Kidney (tissue), 14 donors: Measurements from ENCODE around the gene RALGPS1. TPM values are rescaled to one million over a fixed set of nuclear protein-coding genes. Genes with fewer than 3 reads are reported as not detected.

Experiments used
- DNase-seq, 5 donors: peaks; one replicate each; pipeline ENCODE4 v3.0.0-alpha.2; 2013 to 2020
- FAIRE-seq: peaks from 2 replicates; lab custom pipeline; 2012; peaks lifted over from hg19 to GRCh38; lab: Jason Lieb, UNC
- H3K27ac ChIP-seq, 2 donors: one replicate each; pipeline ENCODE4 v1.7.0; 2013; ENCODE audit warnings: low read depth in 2 of 2, low read length in 2 of 2, inconsistent platforms in 1 of 2
- H3K27me3 ChIP-seq: one replicate; pipeline ENCODE4 v1.7.1; 2013; ENCODE audit warnings: low read length, inconsistent platforms; ENCODE audit not compliant: control insufficient read depth, insufficient read depth
- H3K36me3 ChIP-seq, 3 donors: one replicate each; pipeline versions ENCODE4 v1.7.0 to v1.7.1; 2013; ENCODE audit warnings: low read length in 3 of 3, control low read depth in 1 of 3, inconsistent platforms in 1 of 3; ENCODE audit not compliant: insufficient read depth in 3 of 3, control insufficient read depth in 2 of 3
- H3K4me1 ChIP-seq, 3 donors: one replicate each; pipeline versions ENCODE4 v1.7.0 to v1.7.1; 2013; ENCODE audit warnings: low read length in 3 of 3, inconsistent platforms in 1 of 3, low read depth in 1 of 3; ENCODE audit not compliant: control insufficient read depth in 2 of 3, insufficient read depth in 2 of 3
- H3K4me3 ChIP-seq, 3 donors: one replicate each; pipeline versions ENCODE4 v1.7.0 to v1.8.1; 2013; ENCODE audit warnings: low read length in 3 of 3, control low read depth in 1 of 3, inconsistent platforms in 1 of 3
- H3K9ac ChIP-seq, 3 donors: one replicate each; pipeline versions ENCODE4 v1.7.0 to v1.7.1; 2013; ENCODE audit warnings: low read length in 3 of 3, control low read depth in 1 of 3, inconsistent platforms in 1 of 3
- H3K9me3 ChIP-seq, 3 donors: one replicate each; pipeline versions ENCODE4 v1.7.0 to v1.7.1; 2013; ENCODE audit warnings: low read length in 3 of 3, control low read depth in 1 of 3, inconsistent platforms in 1 of 3; ENCODE audit not compliant: control insufficient read depth in 2 of 3, insufficient read depth in 1 of 3
- intact Hi-C: fragments of 100-400 bp; cut with DNase I; formaldehyde crosslinking; loops from one replicate; pipeline ENCODE4 v1.11.1; 2022
- polyA plus RNA-seq: library from polyadenylated mRNA; stranded (reverse); fragments of 350-450 nt; fragmentation: Illumina TruSeq; extraction: RNeasy Lipid Tissue Mini Kit (QIAGEN cat#74804); gene quantifications from one replicate; pipeline ENCODE4 v1.2.3, GENCODE V29; 2014; ENCODE audit warnings: low read depth, low replicate concordance; ENCODE audit not compliant: insufficient read depth
- total RNA-seq: library from RNA; stranded (reverse); fragmentation: NEBNext Ultra II Directional; extraction: Animal tissue kit (Norgen Biotek cat#: 25700); gene quantifications from one replicate; pipeline ENCODE4 v1.2.1, GENCODE V29; 2021
- TF ChIP-seq, protein P1 (sequence below): IDR thresholded peaks from 3 replicates; pipeline ENCODE4 v1.5.1; 2012; ENCODE audit warnings: mild to moderate bottlenecking, moderate library complexity, borderline replicate concordance; ENCODE audit not compliant: insufficient read depth; ENCODE audit errors: extremely low read depth
- donor health status: control.
- donor health status: control.
- donor health status: control.
- donor health status: control.
- donor health status: control.
- donor health status: DM: yes; HTN: yes; CAD: no.
- donor health status: Normal renal cell carcinoma (clear cell type).

Gene RALGPS1
- total and polyA plus RNA-seq, 2 donors from 2014 or later = 9.4 to 25.2 TPM

DNA sequence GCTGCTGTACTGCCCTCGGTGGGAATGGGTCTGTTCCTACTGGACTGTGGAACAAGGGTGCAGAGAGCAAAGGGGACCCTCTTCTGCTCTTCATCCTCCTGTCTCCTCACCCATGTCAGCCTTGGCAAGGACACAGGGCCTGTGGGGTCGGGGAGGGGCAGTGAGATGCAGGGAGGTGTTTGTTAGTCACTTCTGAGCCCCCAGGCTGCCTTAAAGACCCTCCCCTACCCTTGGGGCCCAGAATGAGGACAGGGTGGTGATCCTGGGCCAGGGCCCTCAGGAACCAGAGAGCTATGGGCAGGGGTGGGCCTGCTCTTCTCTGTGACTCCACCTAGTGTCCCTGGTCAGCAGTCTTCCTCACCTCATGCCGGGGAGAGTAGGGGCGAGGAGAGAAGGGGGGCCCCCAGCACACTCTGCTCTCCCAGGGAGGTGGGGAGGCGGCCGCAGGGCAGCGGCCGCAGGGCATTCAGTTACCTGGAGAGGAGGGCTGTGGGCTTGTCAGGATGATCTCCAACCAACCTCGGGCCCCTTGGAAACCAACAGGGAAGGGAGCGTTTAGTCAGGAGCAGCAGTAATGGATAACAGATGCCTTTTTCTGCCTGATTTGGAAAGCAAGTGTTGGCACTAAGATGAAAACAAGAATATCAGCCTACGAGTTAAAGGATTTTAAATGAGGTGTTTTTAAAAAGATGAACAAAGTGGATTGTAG is 288.0 kb downstream of the RALGPS1 start:
- H3K4me1 ChIP-seq = peaks cover 0 to 14% (median 4%) of the 10 kb centered on the region in 3 donors
- H3K9me3 ChIP-seq = no peaks in the 10 kb centered on the region
- H3K36me3 ChIP-seq = peaks cover 0 to 3% (median 2%) of the 10 kb centered on the region in 3 donors
- intact Hi-C loops = no loop called here
- H3K27ac ChIP-seq = no peak overlapping the region
- FAIRE-seq (no peak), DNase-seq (peak in 1 of 5 donors; percentile 52)
- no peak overlapping the region for H3K9ac ChIP-seq
- no peaks in the 10 kb centered on the region for H3K27me3 ChIP-seq
- TF ChIP-seq, protein P1, sequence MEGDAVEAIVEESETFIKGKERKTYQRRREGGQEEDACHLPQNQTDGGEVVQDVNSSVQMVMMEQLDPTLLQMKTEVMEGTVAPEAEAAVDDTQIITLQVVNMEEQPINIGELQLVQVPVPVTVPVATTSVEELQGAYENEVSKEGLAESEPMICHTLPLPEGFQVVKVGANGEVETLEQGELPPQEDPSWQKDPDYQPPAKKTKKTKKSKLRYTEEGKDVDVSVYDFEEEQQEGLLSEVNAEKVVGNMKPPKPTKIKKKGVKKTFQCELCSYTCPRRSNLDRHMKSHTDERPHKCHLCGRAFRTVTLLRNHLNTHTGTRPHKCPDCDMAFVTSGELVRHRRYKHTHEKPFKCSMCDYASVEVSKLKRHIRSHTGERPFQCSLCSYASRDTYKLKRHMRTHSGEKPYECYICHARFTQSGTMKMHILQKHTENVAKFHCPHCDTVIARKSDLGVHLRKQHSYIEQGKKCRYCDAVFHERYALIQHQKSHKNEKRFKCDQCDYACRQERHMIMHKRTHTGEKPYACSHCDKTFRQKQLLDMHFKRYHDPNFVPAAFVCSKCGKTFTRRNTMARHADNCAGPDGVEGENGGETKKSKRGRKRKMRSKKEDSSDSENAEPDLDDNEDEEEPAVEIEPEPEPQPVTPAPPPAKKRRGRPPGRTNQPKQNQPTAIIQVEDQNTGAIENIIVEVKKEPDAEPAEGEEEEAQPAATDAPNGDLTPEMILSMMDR = no peak
- H3K4me3 ChIP-seq = no peak overlapping the region

DNA sequence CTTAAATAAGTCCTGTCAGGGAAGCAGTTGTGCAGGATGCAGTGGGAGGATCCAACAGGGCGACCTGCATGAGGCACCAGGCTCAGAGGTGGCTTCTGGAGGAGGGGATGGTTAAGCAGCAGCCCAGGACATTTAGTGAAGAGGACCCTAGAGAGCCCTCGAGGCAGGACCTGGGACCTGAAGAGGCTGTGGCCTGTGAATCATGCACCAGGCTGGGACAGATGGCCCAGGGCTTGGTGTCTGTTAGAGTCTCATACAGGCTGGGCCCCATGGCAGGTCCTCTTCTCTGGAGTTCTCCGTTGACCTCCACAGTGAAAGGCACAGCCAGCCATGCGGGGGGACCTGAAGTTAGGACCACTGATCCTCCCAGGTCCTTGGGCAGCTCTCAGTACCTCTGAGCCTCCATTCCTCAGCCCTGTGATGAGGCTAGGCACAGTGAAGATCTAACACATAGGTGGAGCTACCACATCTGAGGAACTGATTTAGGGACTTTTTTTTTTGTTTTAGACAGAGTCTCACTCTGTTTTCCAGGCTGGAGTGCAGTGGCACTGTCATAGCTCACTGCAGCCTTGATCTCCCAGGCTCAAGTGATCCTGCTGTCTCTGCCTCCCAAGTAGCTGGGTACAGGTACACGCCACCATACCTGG is 289.2 kb downstream of the RALGPS1 start:
- Histone ChIP-seq H3K36me3 (peaks cover 0 to 3% (median 2%) of the 10 kb centered on the region in 3 donors), H3K9ac (no peak overlapping the region), H3K4me3 (no peak overlapping the region), H3K27ac (no peak overlapping the region), H3K4me1 (peaks cover 0 to 5% (median 0%) of the 10 kb centered on the region in 3 donors), H3K9me3 (no peaks in the 10 kb centered on the region), H3K27me3 (no peaks in the 10 kb centered on the region)
- TF ChIP-seq, protein P1 = no peak
- FAIRE-seq = no peak
- DNase-seq = peak in 1 of 5 donors; percentile 45
- intact Hi-C loops = no loop called here

DNA sequence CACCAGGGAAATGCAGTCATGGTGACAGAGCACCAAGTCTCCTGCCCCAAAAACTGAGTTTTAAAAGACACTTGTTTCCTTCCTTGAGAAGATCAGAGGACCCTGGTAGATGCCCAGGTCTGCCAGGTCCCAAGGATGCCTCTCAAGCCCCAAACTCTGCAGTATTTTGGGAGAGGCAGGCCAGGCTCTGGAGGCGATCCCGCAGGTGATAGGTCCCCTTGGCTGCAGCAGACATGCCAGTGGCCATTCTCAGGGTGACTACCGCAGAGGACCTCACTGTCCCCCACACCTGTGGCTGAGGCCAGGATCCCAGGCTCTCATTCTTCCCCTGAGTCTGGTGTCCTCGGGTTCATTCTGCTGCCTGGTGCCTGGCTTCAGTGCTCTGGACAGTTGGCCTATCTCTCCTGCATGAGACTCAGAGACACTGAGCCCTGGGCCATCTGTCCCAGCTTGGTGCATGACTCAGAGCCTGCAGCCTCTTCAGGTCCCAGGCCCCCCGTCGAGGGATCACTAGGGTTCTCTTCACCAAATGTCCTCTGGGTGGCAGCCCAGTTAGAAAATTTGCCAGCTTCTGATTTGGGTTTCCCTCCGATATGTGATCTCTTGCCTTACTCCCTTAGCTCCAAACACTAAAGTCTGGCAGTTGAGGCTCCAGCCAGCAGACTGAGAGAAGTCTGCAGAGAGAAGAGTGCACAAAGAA is 290.3 kb downstream of the RALGPS1 start:
- Histone ChIP-seq H3K36me3 (peaks cover 0 to 1% (median 0%) of the 10 kb centered on the region in 3 donors), H3K4me1 (no peaks in the 10 kb centered on the region), H3K27me3 (no peaks in the 10 kb centered on the region), H3K9ac (no peak overlapping the region), H3K9me3 (no peaks in the 10 kb centered on the region), H3K27ac (no peak overlapping the region), H3K4me3 (no peak overlapping the region)
- TF ChIP-seq, protein P1 = no peak
- peak in 1 of 5 donors; percentile 69 for DNase-seq
- intact Hi-C loops = no loop called here
- no peak for FAIRE-seq
